NCI-H1105 treated with DMSO at 0.1 percent for 48 hours (cell line): ENCODE results near the gene WFIKKN1.

Experiments
- DNase-seq: peaks from one replicate; lab custom pipeline; 2025; lab: John Stamatoyannopoulos, UW

Gene WFIKKN1

GRCh38 chr16:624526-625070 is 6.2 kb upstream of the WFIKKN1 start:
- DNase-seq, result no peak

- DNase-seq, result no peak
These were observed 5.4 kb upstream of the WFIKKN1 start for GRCh38 chr16:625117-625976.

GRCh38 chr16:625977-626765 is 4.6 kb upstream of the WFIKKN1 start:
- no peak for DNase-seq

GRCh38 chr16:626787-627453 is 3.9 kb upstream of the WFIKKN1 start:
- DNase-seq, result no peak

DNA sequence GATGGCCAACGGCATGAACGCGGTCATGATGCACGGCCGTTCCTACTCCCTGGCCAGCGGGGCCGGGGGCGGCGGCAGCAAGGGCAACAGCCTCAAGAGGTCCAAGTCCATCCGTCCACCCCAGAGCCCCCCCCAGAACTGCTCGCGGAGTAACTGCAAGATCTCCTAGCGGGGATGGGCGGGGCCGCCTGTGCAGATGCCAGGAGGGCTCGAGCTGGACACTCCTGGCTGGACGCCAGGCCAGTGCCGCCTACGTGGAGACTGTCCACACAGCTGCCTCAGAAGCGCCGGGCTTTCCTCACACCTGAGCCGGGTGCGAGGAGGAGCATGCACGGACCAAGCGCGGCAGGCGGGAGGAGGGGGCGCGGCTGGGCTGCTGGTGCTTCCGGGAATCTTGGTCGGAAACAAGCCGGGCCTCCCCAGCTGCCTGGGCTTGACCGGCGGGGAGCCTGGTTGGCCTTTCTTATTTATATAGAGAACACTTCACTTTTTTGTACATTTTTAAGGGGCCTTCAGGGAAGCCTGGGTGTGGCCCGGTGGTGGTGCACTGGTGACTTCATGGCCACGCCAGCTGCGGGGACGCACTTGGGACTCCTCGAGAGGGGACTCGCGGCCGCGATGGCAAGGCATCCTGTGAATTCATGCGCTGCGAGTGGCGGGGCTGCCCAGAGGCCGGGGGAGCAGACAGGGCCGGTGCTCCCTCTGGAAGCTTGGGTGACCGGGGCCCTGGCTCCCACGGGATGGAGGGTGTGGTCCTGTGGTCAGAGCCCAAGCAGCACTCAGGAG is 3.1 kb upstream of the WFIKKN1 start:
- no peak for DNase-seq

DNA sequence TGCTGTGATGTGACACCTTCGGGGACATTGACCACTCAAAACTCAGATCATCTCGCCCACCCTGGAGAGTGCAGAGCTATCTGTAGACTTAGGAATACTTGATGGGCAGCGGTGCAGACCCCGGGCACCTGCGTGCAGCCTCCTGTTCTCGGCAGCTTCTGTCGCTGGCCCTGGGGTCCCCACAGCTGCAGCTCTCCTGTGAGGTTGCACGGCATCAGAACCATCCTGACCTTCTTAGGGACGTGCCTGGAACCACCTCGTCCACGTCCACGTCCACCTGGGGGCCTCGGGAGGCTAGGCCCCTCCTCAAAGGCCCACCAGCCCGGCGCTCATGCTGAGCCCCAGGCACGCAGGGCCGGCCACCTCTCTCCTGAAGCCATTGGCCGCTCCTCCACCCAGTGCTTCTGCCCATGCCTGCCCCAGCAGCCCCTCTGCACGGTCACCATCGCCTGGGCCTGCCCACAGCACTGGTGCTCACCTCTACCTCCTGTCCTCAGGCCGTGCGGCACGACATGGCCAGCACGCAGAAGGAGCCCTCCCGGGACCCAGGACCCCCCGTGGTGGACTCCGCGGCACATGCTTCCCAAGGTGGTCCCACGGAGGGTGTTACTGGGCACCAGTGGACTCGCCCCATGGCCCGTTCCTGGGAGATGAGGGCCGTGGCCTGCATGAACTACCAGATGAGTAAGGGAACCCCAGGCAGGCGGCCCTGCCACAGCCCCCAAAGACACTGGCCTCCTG is 2.3 kb upstream of the WFIKKN1 start:
- no peak for DNase-seq

GRCh38 chr16:629185-629832 is 1.5 kb upstream of the WFIKKN1 start:
- DNase-seq, result no peak

GRCh38 chr16:629833-630248 is 944 bp upstream of the WFIKKN1 start:
- DNase-seq, result no peak

GRCh38 chr16:630249-630814 is 453 bp upstream of the WFIKKN1 start:
- no peak for DNase-seq

- DNase-seq, result no peak
These were observed 1.1 kb downstream of the WFIKKN1 start for GRCh38 chr16:631808-632358.

- DNase-seq, result no peak
These were observed 1.9 kb downstream of the WFIKKN1 start for GRCh38 chr16:632486-633335.

- no peak for DNase-seq
These were observed 2.7 kb downstream of the WFIKKN1 start for GRCh38 chr16:633336-634050.

DNA sequence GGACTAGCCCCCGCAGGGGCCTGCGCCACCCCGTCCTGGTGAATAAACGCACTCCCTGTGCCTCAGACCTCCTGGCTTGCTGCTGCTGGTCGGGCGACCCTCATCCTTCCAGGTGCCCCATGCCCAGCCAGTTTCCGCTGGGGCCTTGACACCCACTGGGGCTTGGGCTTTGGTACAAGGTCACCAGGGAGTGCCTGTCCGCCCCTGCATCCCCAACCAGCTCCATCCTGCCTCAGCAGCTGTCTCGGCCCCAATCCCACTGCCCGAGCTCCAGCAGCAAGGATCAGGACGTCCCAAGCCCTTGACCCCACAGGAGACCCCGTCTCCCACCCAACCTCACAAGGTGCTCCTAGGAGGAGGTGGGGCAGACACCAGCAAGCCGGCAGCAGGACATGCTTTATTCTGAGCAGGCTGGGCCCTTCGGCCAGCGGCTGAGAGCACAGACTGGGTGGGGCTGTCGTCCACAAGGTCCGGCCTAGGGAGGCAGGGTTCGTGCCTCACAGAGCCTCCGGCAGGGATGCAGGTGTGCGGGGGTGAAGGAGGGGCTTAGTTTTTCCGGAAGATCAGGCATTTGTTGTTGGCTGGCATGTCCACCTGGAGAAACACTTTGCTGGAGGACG is 3.4 kb downstream of the WFIKKN1 start:
- no peak for DNase-seq

DNA sequence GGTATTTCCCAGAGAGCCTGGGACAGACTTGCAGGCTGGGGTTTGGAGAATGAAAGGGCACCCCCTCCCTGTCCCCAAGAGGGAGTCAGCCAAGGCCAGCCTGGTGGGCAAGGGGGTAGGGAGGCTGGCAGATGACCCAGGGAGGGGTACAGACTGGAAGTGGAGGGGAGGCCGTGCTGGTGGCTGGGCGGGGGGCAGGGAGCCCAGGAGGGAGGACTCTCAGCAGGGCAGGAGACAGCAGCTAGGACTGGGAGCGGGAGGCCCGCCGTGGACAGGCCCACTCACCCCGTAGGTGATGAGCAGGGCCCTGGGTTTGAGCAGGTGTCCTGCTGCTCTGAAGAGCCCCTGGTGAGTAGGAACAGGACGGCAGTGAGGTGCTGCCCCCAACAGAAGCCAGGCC is 4.2 kb downstream of the WFIKKN1 start:
- no peak for DNase-seq

DNA sequence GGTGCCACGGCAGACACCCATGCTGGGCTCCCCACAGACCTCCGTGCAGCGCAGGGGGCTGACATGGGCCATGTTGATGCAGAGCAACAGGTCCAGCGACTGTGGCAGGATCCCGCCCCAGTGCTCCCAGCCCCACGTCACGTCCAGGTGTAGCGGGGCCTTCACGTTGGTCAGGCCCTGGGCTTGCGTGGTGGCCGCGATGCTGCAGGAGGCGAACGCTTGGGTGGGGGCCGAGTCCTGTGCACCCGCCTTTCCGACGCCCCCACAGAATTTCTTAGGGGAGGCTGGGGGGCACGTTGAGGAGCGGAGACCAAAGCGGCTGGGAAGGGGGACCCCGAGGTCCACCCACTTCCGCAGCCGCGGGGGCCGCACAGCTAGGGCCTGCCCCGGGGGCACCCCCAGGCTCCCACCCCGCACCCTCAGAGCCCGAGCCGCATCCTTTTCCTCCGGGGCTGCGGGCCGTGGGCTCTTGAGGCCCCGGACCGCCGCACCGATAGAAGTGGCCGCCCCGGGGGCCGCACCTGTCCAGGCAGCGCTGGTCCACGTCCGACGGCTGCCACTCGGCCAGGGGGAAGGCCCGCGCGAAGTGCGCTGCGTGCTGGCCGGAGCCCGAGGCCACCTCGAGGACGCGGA is 4.9 kb downstream of the WFIKKN1 start:
- no peak for DNase-seq

GRCh38 chr16:636206-637080 is 5.7 kb downstream of the WFIKKN1 start, which contains the start of gene METTL26:
TSS of gene METTL26 (minus strand) at chr16:636305. CDS start at chr16:636290, 15 bp downstream.
- peak; percentile 68 for DNase-seq
